PFSK-1 (cell line): ENCODE data around the gene GLB1L3.

Source experiments
- FOXP2 ChIP-seq: optimal IDR thresholded peaks from 2 replicates; pipeline ENCODE3; 2011; ENCODE audit warnings: borderline replicate concordance, control low read depth, inconsistent platforms; ENCODE audit not compliant: insufficient read depth; ENCODE audit errors: extremely low read length, extremely low read depth
- POLR2AphosphoS5 ChIP-seq: IDR thresholded peaks from 2 replicates; pipeline ENCODE4 v1.6.1; 2012; ENCODE audit warnings: low read depth, mild to moderate bottlenecking, control low read depth, low read length, moderate library complexity
- SIN3A ChIP-seq: IDR thresholded peaks from 2 replicates; pipeline ENCODE4 v1.6.1; 2012; ENCODE audit warnings: mild to moderate bottlenecking, low read length, moderate library complexity, borderline replicate concordance; ENCODE audit not compliant: insufficient read depth
- TAF1 ChIP-seq: IDR thresholded peaks from 2 replicates; pipeline ENCODE4 v1.6.1; 2012; ENCODE audit warnings: low read length, control low read depth, borderline replicate concordance; ENCODE audit not compliant: insufficient read depth
- TF ChIP-seq, protein P1 (sequence below), 2 experiments: IDR thresholded peaks; 2 replicates each; pipeline versions ENCODE4 v1.6.1 to v1.8.0; 2011 to 2012; ENCODE audit warnings: low read depth in 2 of 2, low read length in 2 of 2, control low read depth in 1 of 2, inconsistent platforms in 1 of 2, mild to moderate bottlenecking in 1 of 2, moderate library complexity in 1 of 2; ENCODE audit not compliant: insufficient read depth in 1 of 2

The GLB1L3 gene

DNA sequence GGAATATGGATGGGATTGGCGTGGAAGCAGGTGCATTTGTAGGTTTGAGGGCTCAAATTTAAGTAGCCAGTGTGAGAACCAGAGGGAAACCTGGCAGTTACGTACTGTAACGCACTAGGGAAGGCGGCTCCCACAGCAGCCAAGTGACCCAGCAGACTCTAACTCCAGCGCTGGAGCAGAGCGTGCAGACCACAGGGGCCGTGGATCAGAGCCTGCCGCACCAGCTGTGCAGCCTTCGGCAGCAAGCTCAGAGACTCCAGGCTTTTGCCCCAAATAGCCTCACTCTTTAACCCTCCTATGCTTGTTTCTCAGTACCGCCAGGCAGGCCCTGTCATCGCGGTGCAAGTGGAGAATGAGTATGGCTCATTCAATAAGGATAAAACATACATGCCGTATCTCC, 12.3 kb downstream of the GLB1L3 start:
- TF ChIP-seq, protein P1, sequence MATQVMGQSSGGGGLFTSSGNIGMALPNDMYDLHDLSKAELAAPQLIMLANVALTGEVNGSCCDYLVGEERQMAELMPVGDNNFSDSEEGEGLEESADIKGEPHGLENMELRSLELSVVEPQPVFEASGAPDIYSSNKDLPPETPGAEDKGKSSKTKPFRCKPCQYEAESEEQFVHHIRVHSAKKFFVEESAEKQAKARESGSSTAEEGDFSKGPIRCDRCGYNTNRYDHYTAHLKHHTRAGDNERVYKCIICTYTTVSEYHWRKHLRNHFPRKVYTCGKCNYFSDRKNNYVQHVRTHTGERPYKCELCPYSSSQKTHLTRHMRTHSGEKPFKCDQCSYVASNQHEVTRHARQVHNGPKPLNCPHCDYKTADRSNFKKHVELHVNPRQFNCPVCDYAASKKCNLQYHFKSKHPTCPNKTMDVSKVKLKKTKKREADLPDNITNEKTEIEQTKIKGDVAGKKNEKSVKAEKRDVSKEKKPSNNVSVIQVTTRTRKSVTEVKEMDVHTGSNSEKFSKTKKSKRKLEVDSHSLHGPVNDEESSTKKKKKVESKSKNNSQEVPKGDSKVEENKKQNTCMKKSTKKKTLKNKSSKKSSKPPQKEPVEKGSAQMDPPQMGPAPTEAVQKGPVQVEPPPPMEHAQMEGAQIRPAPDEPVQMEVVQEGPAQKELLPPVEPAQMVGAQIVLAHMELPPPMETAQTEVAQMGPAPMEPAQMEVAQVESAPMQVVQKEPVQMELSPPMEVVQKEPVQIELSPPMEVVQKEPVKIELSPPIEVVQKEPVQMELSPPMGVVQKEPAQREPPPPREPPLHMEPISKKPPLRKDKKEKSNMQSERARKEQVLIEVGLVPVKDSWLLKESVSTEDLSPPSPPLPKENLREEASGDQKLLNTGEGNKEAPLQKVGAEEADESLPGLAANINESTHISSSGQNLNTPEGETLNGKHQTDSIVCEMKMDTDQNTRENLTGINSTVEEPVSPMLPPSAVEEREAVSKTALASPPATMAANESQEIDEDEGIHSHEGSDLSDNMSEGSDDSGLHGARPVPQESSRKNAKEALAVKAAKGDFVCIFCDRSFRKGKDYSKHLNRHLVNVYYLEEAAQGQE (IDR thresholded peaks at IDR 0.05; ENCODE audit: insufficient read depth in 1 of 2, low read depth in 2 of 2, low read length in 2 of 2) = no peak
- no peak for TF ChIP-seq SIN3A
- no peak for TF ChIP-seq TAF1

DNA sequence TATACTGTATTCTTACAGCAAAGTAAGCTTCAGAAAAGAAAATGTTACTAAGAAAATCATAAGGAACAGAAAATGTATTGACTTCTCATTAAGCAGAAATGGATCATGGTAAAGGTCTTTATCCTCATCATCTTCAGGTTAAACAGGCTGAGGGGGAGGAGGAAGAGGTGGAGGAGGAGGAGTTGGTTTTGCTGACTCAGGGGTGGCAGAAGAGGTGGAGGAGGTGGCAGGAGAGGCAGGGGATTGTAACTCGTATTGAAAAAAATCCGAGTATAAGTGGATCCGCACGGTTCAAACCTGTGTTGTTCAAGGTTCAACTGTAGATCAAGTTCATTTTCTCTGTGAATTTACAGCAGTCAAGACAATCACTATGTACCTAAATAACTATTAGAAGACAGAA, 13.0 kb downstream of the GLB1L3 start:
- TF ChIP-seq, protein P1 (IDR thresholded peaks at IDR 0.05; ENCODE audit: insufficient read depth in 1 of 2, low read depth in 2 of 2, low read length in 2 of 2) = no peak
- TF ChIP-seq TAF1 (no peak), FOXP2 (no peak), POLR2AphosphoS5 (no peak), SIN3A (no peak)

DNA sequence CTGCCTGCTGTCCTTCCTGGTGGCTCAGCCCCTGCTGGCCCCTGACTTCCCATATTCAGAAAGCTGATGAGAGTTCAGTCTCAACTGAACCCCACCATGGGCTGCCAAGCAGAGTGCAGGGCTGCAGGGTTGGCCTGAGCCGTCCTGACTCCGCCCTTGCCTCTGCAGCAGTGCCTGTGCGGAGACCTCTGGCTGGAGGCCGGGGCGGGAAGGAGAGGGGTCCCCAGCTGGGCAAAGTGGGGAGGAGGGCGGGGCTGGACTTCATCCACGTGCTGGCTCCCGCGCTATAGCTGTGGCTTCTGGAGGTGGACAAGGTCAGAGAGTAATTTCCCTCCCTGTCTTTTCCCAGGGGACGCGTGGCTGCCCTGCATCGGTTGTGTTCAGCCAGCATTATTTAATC, 13.6 kb downstream of the GLB1L3 start:
- TF ChIP-seq, protein P1 (IDR thresholded peaks at IDR 0.05; ENCODE audit: insufficient read depth in 1 of 2, low read depth in 2 of 2, low read length in 2 of 2) = no peak
- TF ChIP-seq SIN3A (no peak), TAF1 (no peak), POLR2AphosphoS5 (no peak), FOXP2 (no peak)

GRCh38 chr11:134290646-134291045, 14.5 kb downstream of the GLB1L3 start:
- TF ChIP-seq TAF1 (no peak), FOXP2 (no peak), SIN3A (no peak), POLR2AphosphoS5 (no peak)
- TF ChIP-seq, protein P1 (IDR thresholded peaks at IDR 0.05; ENCODE audit: insufficient read depth in 1 of 2, low read depth in 2 of 2, low read length in 2 of 2) = no peak

DNA sequence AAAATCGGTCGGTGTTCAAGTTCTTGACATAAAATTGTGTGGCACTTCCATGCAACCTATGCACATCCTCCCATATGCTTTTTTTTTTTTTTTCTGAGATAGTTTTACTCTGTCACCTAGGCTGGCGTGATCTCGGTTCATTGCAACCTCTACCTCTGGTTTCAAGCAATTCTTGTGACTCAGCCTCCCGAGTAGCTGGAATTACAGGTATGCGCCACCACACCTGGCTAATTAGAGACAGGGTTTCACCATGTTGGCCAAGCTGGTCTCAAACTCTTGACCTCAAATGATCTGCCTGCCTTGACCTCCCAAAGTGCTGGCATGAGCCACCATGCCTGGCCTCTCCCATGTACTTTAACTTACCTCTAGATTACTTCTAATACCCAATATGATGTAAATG, 15.0 kb downstream of the GLB1L3 start:
- TF ChIP-seq SIN3A (no peak), TAF1 (no peak), POLR2AphosphoS5 (no peak), FOXP2 (no peak)
- TF ChIP-seq, protein P1 (IDR thresholded peaks at IDR 0.05; ENCODE audit: insufficient read depth in 1 of 2, low read depth in 2 of 2, low read length in 2 of 2) = no peak
